ENCODE results near the gene SORCS2. TPM values are rescaled to one million over a fixed set of nuclear protein-coding genes. Genes with fewer than 3 reads are reported as not detected.

SORCS2 gene
- total and polyA plus RNA-seq, 2 of the 4 experiments (the other 2 are of a cell fraction) = 0.36 to 0.62 TPM

GRCh38 chr4:7511525-7511924 is 319.2 kb downstream of the SORCS2 start:
- H4K8ac ChIP-seq (ENCODE audit: low read depth in 2 of 2, low read length in 2 of 2) = no peak overlapping the region
- DNase-seq (no peak), ATAC-seq (ENCODE audit: low read depth) (no peak)
- dilution Hi-C loops (cut with HindIII; ENCODE audit: low sequenced_read_pairs, unreplicated experiment) = no loop called here
- no peak overlapping the region for H3K23ac ChIP-seq (ENCODE audit: low read depth, low read length)
- no peak overlapping the region for H2BK15ac ChIP-seq (ENCODE audit: low read depth, low read length)
- H3K18ac ChIP-seq (ENCODE audit: low read depth, low read length) = no peak overlapping the region
- no peak overlapping the region for H3K4me2 ChIP-seq (ENCODE audit: low read depth, low read length)
- no peak overlapping the region for H2BK120ac ChIP-seq (ENCODE audit: low read depth, low read length)
- H3K4ac ChIP-seq (ENCODE audit: low read depth, low read length) = no peak overlapping the region
- in situ Hi-C loops (cut with MboI; ENCODE audit: low sequenced_read_pairs) = no loop called here
- H3K9me3 ChIP-seq (ENCODE audit: control insufficient read depth, insufficient read depth, low read length) = no peaks in the 10 kb centered on the region
- no peaks in the 10 kb centered on the region for H3K79me1 ChIP-seq (ENCODE audit: low read depth in 1 of 2, low read length in 2 of 2)
- POLR2A ChIA-PET (ENCODE audit: unreplicated experiment) = no interaction called here
- no peak overlapping the region for H4K5ac ChIP-seq (ENCODE audit: low read depth, low read length)
- CTCF ChIA-PET = no interaction called here
- H2AFZ ChIP-seq (replicated peaks; ENCODE audit: low read length, poor library complexity) = peak overlapping the region; percentile 21
- no TSS peak for BruUV-seq (replicated peaks)
- TF ChIP-seq ELK1 (IDR thresholded peaks at IDR 0.05; ENCODE audit: borderline replicate concordance, low read depth, low read length) (no peak), USF2 (IDR thresholded peaks at IDR 0.05; ENCODE audit: low read depth, low read length) (no peak), FOS (IDR thresholded peaks at IDR 0.05; ENCODE audit: low read depth, low read length) (no peak), RAD21 (IDR thresholded peaks at IDR 0.05; ENCODE audit: low read length) (no peak), CEBPB (IDR thresholded peaks at IDR 0.05; ENCODE audit: low read depth, low read length) (no peak), POLR2A (IDR thresholded peaks at IDR 0.05; ENCODE audit: low read depth, low read length) (no peak), SMC3 (IDR thresholded peaks at IDR 0.05; ENCODE audit: low read depth, low read length) (no peak), RFX5 (IDR thresholded peaks at IDR 0.05; ENCODE audit: low read depth, low read length) (no peak), CTCF (conservative IDR thresholded peaks at IDR 0.05; ENCODE audit: low read depth, low read length) (no peak), MAFK (IDR thresholded peaks at IDR 0.05; ENCODE audit: low read depth, low read length) (no peak), NFE2L2 (IDR thresholded peaks at IDR 0.05; ENCODE audit: low read depth, low read length) (no peak), MXI1 (IDR thresholded peaks at IDR 0.05; ENCODE audit: borderline replicate concordance, low read depth, low read length) (no peak)
- H3K4me3 ChIP-seq (ENCODE audit: insufficient read depth, low read depth, low read length) = no peak overlapping the region
- no peak overlapping the region for H3K56ac ChIP-seq (ENCODE audit: extremely low read depth, insufficient read depth, low read length)
- no peak overlapping the region for H2AK9ac ChIP-seq (replicated peaks; ENCODE audit: low read depth, low read length, poor library complexity)
- intact Hi-C loops (cut with micrococcal nuclease) = no loop called here
- no peaks in the 10 kb centered on the region for H3K36me3 ChIP-seq (ENCODE audit: control insufficient read depth, insufficient read depth, low read length)
- no peak overlapping the region for H3K9ac ChIP-seq (ENCODE audit: low read depth, low read length)
- no peak overlapping the region for H2AK5ac ChIP-seq (ENCODE audit: low read depth, low read length)
- H4K20me1 ChIP-seq (ENCODE audit: insufficient read depth, low read length) = no peaks in the 10 kb centered on the region
- H4K91ac ChIP-seq (ENCODE audit: insufficient read depth, low read depth, low read length) = no peak overlapping the region
- no peak overlapping the region for H2BK5ac ChIP-seq (ENCODE audit: low read depth, low read length, poor library complexity, severe bottlenecking)
- no peaks in the 10 kb centered on the region for H3K4me1 ChIP-seq (ENCODE audit: control insufficient read depth, insufficient read depth, low read length)
- H3K9me1 ChIP-seq (ENCODE audit: insufficient read depth, low read length) = no peaks in the 10 kb centered on the region
- no peak overlapping the region for H3K27ac ChIP-seq (ENCODE audit: insufficient read depth, low read length)
- H3K27me3 ChIP-seq (ENCODE audit: control insufficient read depth, insufficient read depth, low read length) = peaks cover 23% of the 10 kb centered on the region
- H2BK20ac ChIP-seq (ENCODE audit: low read depth, low read length) = no peak overlapping the region
- H3K14ac ChIP-seq (replicated peaks; ENCODE audit: low read depth, low read length) = no peak overlapping the region
- WGBS, 2 experiments (ENCODE audit: extremely low coverage in 2 of 2, insufficient read length in 1 of 2) = no CpG with 5 or more reads among the region's 7 CpGs
